GM13977 (cell line): ENCODE data around the gene PTPRK.
"Not testable (repeated sequence)": the region's sequence is repeated elsewhere in the genome, so short reads cannot be mapped to it uniquely, and the experiment has no call there.

Source experiments
- DNase-seq: peaks from one replicate; pipeline ENCODE4 v3.0.0; 2012; ENCODE audit warnings: low spot score
- in situ Hi-C: fragments of 300-500 bp; cut with MboI; formaldehyde crosslinking; loops from one replicate; pipeline ENCODE4 v1.12.0; 2022; ENCODE audit warnings: low sequenced_read_pairs, low pct_unique_long_range_greater_than_20kb, mixed read lengths, inconsistent platforms; ENCODE audit not compliant: unreplicated experiment
- TF ChIP-seq, protein P1 (sequence below): IDR thresholded peaks from 2 replicates; pipeline ENCODE4 v1.5.1; 2012; ENCODE audit warnings: mild to moderate bottlenecking, control low read depth; ENCODE audit not compliant: insufficient read depth; ENCODE audit errors: extremely low read depth, missing control alignments

The PTPRK gene

DNA sequence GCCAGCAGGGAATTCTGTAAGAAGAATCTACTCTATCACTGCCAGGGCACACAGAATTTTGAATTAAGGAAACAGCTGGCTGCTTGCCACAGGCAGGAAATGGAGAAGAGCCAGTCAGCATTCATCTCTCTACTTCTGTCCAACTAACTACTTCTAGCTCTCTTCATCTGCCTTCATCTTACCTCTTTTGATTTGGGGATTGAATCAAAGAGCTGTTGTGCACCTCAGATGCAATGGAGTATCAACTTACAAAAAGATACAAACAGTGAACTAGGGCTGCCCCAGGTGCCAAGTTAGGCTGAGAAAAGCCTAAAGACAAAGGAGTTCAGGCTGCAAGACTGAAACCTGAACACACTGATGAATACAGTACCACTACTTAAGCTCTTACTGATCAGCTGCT lies 82.0 kb downstream of the PTPRK start:
- in situ Hi-C loops = no loop called here
- DNase-seq = no peak
- TF ChIP-seq, protein P1, sequence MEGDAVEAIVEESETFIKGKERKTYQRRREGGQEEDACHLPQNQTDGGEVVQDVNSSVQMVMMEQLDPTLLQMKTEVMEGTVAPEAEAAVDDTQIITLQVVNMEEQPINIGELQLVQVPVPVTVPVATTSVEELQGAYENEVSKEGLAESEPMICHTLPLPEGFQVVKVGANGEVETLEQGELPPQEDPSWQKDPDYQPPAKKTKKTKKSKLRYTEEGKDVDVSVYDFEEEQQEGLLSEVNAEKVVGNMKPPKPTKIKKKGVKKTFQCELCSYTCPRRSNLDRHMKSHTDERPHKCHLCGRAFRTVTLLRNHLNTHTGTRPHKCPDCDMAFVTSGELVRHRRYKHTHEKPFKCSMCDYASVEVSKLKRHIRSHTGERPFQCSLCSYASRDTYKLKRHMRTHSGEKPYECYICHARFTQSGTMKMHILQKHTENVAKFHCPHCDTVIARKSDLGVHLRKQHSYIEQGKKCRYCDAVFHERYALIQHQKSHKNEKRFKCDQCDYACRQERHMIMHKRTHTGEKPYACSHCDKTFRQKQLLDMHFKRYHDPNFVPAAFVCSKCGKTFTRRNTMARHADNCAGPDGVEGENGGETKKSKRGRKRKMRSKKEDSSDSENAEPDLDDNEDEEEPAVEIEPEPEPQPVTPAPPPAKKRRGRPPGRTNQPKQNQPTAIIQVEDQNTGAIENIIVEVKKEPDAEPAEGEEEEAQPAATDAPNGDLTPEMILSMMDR = no peak

DNA sequence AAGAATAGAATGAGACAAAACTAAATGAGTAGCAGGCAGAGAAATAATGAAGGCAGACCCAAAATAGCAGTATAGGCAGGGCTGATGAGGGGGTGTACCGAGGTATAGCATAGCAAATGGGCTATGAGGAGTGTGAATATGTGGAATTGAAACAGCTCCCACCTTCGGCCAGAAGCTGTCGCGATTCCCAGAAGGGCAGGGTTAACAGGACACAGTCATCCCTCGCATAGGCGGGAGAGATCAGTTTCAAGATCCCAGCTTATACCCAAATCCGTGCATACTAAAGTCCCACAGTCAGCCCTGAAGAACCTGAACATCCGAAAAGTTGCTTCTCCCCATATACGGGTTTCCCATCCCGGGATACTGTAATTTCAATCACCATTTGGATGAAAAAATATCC lies 82.7 kb downstream of the PTPRK start:
- in situ Hi-C loops = no loop called here
- no peak for DNase-seq
- TF ChIP-seq, protein P1 = no peak

DNA sequence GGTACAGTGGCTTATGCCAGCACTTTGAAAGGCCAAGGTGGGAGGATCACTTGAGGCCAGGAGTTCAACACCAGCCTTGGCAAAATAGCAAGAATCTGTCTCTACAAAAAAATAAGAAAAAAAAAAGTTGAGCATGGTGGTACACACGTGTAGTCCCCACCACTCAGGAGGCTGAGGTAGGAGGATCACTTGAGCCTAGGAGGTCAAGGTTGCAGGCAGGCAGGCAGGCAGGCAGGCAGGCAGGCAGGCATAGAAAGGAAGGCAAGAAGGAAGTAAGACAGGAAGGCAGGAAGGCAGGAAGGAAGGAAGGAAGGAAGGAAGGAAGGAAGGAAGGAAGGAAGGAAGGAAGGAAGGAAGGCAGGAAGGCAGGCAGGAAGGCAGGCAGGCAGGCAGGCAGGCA lies 85.6 kb downstream of the PTPRK start:
- DNase-seq, in situ Hi-C loops: not testable (repeated sequence)

DNA sequence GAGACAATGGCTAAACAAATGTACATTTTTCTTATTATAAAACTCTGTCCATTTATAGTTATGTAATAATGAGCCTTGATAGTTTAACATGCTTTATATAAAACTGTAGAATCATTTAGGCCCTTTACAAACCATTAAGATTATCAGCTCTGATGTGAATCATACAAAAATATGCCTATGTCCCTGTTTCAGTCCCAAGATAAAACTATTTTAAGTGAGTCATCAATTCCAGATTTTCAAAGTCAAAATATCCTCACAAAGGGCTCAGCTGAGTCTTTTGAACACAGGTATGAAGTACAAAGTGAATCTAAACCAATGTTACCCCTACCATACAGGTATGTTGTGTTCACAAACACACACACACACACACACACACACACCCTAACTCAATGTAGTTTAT lies 88.0 kb downstream of the PTPRK start:
- TF ChIP-seq, protein P1 = no peak
- in situ Hi-C loops = no loop called here
- no peak for DNase-seq

DNA sequence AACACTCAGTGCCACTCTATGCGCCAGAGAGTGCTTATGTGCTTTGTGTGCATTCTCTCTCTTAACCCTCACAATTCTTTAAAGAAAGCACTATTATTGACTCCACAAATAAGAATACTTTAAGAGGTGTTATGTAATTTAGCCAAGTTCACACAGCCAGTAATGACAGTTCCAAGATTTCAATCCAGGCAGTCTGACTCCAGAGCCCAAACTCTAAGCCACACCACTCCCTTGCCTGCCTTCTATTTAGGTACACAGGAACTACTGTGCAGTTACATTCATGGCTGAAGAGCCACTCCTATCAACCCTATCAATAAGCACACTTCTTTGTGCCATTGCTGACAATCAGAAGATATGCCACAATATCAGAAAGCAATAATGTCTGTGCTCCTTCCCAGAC lies 93.3 kb downstream of the PTPRK start:
- in situ Hi-C loops = no loop called here
- TF ChIP-seq, protein P1 = no peak
- no peak for DNase-seq

DNA sequence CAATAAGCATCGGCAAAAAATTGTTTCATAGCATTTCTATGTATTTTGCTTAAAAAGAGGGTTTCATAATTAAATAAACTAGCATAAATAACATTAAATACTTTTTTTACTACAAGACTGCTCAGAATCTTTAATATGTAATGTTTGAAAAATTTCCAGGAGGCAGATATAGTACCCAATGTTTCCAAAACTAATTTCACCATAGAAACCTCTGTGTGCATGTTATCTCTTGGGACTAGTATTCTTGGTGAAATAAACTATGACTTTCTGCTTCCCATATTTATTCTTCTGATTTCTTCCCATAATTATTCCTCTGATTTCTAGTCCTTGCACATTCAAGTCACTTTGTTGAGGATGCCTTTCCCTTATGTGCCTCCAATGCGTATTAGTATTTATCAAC lies 94.5 kb downstream of the PTPRK start:
- no peak for DNase-seq
- TF ChIP-seq, protein P1 = no peak
- in situ Hi-C loops = no loop called here

DNA sequence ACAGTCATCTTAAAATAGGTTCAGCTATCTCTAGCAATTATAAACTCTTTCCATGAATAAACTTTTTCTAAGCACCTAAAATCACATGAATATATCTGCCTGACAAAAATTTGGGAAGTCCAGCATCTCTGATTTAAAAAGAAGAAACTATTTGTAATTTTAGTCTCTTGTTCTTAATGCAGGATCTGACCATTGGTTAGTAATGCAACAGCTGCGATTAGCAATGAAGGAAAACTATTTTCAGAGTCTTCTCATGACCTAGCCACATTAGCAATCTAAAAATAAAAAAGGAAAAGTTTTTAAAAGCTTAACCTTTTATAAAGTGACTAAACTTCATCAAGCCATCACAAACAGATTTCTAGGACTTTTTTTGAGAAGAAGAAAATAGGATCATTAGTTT lies 97.5 kb downstream of the PTPRK start:
- TF ChIP-seq, protein P1 = no peak
- in situ Hi-C loops = no loop called here
- no peak for DNase-seq
